C4-2B (cell line): ENCODE data around the gene STARD13.

Source experiments
- ZFX ChIP-seq: fragments of 450-650 bp; IDR thresholded peaks from 2 replicates; pipeline ENCODE4 v1.6.1; 2017
- TF ChIP-seq, protein P1 (sequence below): fragments of 450-650 bp; conservative IDR thresholded peaks from 2 replicates; pipeline ENCODE4 v1.5.1; 2017; ENCODE audit warnings: mild to moderate bottlenecking

DNA sequence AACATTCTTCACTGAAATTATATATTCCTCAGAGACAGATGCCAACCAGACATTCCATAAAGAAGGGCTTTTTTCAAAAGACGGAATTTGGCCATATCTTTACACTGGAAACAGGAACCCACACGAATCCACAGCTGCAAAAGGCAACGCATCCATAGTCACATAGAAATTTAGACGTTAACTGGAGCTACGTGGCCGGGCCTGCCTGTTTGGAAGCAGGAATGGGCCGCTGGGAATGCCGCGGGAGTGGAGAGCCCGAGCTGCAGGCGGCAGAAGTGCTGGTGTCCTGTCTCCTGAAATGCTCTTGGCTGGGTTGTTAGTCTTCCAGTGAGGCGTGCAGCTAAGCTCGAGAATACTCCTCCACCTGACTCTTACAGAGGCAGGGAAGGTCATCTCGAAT is 147.1 kb downstream of the STARD13 start:
- TF ChIP-seq, protein P1, sequence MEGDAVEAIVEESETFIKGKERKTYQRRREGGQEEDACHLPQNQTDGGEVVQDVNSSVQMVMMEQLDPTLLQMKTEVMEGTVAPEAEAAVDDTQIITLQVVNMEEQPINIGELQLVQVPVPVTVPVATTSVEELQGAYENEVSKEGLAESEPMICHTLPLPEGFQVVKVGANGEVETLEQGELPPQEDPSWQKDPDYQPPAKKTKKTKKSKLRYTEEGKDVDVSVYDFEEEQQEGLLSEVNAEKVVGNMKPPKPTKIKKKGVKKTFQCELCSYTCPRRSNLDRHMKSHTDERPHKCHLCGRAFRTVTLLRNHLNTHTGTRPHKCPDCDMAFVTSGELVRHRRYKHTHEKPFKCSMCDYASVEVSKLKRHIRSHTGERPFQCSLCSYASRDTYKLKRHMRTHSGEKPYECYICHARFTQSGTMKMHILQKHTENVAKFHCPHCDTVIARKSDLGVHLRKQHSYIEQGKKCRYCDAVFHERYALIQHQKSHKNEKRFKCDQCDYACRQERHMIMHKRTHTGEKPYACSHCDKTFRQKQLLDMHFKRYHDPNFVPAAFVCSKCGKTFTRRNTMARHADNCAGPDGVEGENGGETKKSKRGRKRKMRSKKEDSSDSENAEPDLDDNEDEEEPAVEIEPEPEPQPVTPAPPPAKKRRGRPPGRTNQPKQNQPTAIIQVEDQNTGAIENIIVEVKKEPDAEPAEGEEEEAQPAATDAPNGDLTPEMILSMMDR = no peak
- TF ChIP-seq ZFX = no peak
